Measurements from ENCODE around the gene PPP1R13B. TPM values are rescaled to one million over a fixed set of nuclear protein-coding genes. Genes with fewer than 3 reads are reported as not detected.

Gene PPP1R13B
- total and polyA plus RNA-seq, 7 donors = 8.6 to 26.9 (median 9.9) TPM

DNA sequence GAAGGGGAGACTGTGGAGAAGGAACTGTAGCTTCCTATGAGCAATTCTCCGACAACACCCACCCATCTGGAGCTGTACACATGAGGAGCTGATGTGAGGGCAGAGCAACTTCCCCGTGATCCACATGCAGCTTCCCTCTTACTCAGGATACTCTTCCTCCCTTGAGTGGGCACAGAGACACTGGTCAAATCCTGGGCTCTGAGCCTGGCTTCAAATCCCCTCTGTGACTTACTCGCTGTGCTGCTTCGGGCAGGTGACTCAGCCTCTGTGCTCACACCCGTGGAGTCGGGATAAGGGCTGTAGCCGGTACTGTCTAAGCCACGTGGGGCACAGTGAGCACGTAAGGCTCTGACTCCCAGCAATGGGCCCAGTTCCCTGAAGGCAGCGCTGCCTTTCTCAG is 100.7 kb downstream of the PPP1R13B start:
- Histone ChIP-seq H3K4me1 (no peaks in the 10 kb centered on the region), H3K4me3 (no peak overlapping the region), H3K9me3 (no peaks in the 10 kb centered on the region), H3K36me3 (peaks cover 0 to 27% (median 5%) of the 10 kb centered on the region in 4 donors), H3K27ac (no peak overlapping the region), H3K27me3 (no peaks in the 10 kb centered on the region)
- peak; percentile 48 for DNase-seq
- intact Hi-C loops (cut with DNase I) = no loop called here
- WGBS, 2 donors = 96% methylated on average over 10 of the region's 10 CpGs
- TF ChIP-seq, protein P1, sequence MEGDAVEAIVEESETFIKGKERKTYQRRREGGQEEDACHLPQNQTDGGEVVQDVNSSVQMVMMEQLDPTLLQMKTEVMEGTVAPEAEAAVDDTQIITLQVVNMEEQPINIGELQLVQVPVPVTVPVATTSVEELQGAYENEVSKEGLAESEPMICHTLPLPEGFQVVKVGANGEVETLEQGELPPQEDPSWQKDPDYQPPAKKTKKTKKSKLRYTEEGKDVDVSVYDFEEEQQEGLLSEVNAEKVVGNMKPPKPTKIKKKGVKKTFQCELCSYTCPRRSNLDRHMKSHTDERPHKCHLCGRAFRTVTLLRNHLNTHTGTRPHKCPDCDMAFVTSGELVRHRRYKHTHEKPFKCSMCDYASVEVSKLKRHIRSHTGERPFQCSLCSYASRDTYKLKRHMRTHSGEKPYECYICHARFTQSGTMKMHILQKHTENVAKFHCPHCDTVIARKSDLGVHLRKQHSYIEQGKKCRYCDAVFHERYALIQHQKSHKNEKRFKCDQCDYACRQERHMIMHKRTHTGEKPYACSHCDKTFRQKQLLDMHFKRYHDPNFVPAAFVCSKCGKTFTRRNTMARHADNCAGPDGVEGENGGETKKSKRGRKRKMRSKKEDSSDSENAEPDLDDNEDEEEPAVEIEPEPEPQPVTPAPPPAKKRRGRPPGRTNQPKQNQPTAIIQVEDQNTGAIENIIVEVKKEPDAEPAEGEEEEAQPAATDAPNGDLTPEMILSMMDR (IDR thresholded peaks at IDR 0.05) = no peak
- TF ChIP-seq EP300 (IDR thresholded peaks at IDR 0.05) (no peak), POLR2AphosphoS5 (IDR thresholded peaks at IDR 0.05) (no peak), POLR2A (IDR thresholded peaks at IDR 0.05) (no peak)

- DNase-seq = peak; percentile 25
- Histone ChIP-seq H3K27me3 (no peaks in the 10 kb centered on the region), H3K4me1 (no peaks in the 10 kb centered on the region), H3K4me3 (no peak overlapping the region), H3K36me3 (peaks cover 0 to 37% (median 4%) of the 10 kb centered on the region in 4 donors), H3K27ac (no peak overlapping the region), H3K9me3 (no peaks in the 10 kb centered on the region)
- WGBS, 2 donors = 62 to 84% methylated on average over 5 of the region's 5 CpGs
- intact Hi-C loops (cut with DNase I) = no loop called here
- TF ChIP-seq EP300 (IDR thresholded peaks at IDR 0.05) = no peak
- no peak for TF ChIP-seq POLR2AphosphoS5 (IDR thresholded peaks at IDR 0.05)
- TF ChIP-seq POLR2A (IDR thresholded peaks at IDR 0.05) = no peak
Observed at GRCh38 chr14:103745424-103745823, 102.0 kb downstream of the PPP1R13B start.

- Histone ChIP-seq H3K27me3 (no peaks in the 10 kb centered on the region), H3K9me3 (no peaks in the 10 kb centered on the region), H3K36me3 (peaks cover 0 to 43% (median 4%) of the 10 kb centered on the region in 4 donors), H3K4me1 (no peaks in the 10 kb centered on the region), H3K4me3 (no peak overlapping the region), H3K27ac (no peak overlapping the region)
- TF ChIP-seq POLR2A (IDR thresholded peaks at IDR 0.05) = no peak
- intact Hi-C loops (cut with DNase I) = no loop called here
- 85 to 88% methylated on average over 15 of the region's 15 CpGs for WGBS, 2 donors
- DNase-seq = peak; percentile 36
Observed at GRCh38 chr14:103744621-103745395, 102.6 kb downstream of the PPP1R13B start.

DNA sequence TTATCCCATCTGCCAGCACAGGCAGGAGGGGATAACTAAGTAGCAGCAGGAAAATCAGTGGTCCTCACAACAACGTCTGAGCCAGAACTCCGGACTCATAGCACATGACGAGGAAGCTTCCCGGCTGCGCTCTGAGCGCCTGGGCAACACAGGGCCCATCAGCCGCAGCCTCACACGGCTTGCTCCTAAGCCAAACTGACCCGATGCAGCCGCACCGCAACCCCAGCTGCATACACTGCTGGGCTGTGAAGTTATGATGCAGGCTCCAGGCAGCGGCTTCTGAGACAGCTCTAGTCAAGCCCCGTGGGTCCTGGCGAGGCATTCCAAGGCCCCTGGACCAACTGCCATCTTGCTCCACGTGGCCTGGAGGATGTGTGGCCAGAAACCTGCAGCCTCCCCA is 103.7 kb downstream of the PPP1R13B start:
- Histone ChIP-seq H3K36me3 (peaks cover 0 to 40% (median 4%) of the 10 kb centered on the region in 4 donors), H3K27ac (no peak overlapping the region), H3K4me1 (no peaks in the 10 kb centered on the region), H3K27me3 (no peaks in the 10 kb centered on the region), H3K9me3 (no peaks in the 10 kb centered on the region), H3K4me3 (no peak overlapping the region)
- 92 to 94% methylated on average over 15 of the region's 15 CpGs for WGBS, 2 donors
- DNase-seq = peak; percentile 39
- intact Hi-C loops (cut with DNase I) = no loop called here
- TF ChIP-seq EP300 (IDR thresholded peaks at IDR 0.05) (no peak), POLR2AphosphoS5 (IDR thresholded peaks at IDR 0.05) (no peak), POLR2A (IDR thresholded peaks at IDR 0.05) (no peak)
- TF ChIP-seq, protein P1 (IDR thresholded peaks at IDR 0.05) = no peak

GRCh38 chr14:103742499-103743255 is 104.7 kb downstream of the PPP1R13B start:
- intact Hi-C loops (cut with DNase I) = no loop called here
- Histone ChIP-seq H3K4me1 (peaks cover 0 to 1% (median 0%) of the 10 kb centered on the region in 4 donors), H3K36me3 (peaks cover 0 to 39% (median 6%) of the 10 kb centered on the region in 4 donors), H3K27me3 (no peaks in the 10 kb centered on the region), H3K4me3 (no peak overlapping the region), H3K27ac (peak overlapping the region in 1 of 4 donors; percentile 32), H3K9me3 (no peaks in the 10 kb centered on the region)
- DNase-seq = peak; percentile 43
- TF ChIP-seq POLR2AphosphoS5 (IDR thresholded peaks at IDR 0.05) (no peak), POLR2A (IDR thresholded peaks at IDR 0.05) (no peak), EP300 (IDR thresholded peaks at IDR 0.05) (no peak)
- TF ChIP-seq, protein P1 (IDR thresholded peaks at IDR 0.05) = no peak
- WGBS, 2 donors = 96 to 97% methylated on average over 14 of the region's 14 CpGs
